Activated CD4-positive, alpha-beta T cell treated with anti-CD3 and anti-CD28 coated beads for 1 hour (primary cell): ENCODE results near the gene SMAD7.
A peak's percentile ranks its signal among the peaks of the same experiment; 100 is the strongest.

Experiments
- DNase-seq: peaks from one replicate; pipeline ENCODE4 v3.0.0-alpha.2; 2020

SMAD7 gene

DNA sequence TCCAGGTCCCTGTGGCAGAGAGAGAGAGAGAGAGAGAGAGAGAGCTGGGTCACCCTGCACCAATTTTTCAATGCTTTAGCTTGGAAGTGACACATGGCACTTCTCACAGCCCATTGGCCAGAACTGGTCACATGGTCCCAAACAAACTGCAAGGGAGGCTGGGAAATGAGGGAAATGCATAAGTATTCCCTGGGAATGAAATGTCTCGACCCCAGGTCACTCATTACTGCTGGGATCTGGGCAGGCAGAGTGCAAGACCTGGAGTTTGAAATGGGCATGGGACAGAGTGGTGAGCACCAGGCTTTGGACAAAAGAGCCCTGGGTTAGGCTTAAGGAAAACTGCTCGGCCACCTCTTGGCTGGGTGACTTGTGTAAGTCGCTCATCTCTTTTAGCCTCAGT, 37.0 kb downstream of the SMAD7 start:
- DNase-seq = no peak

- DNase-seq = peak; percentile 31
Observed at GRCh38 chr18:48913201-48913600, 37.6 kb downstream of the SMAD7 start.

DNA sequence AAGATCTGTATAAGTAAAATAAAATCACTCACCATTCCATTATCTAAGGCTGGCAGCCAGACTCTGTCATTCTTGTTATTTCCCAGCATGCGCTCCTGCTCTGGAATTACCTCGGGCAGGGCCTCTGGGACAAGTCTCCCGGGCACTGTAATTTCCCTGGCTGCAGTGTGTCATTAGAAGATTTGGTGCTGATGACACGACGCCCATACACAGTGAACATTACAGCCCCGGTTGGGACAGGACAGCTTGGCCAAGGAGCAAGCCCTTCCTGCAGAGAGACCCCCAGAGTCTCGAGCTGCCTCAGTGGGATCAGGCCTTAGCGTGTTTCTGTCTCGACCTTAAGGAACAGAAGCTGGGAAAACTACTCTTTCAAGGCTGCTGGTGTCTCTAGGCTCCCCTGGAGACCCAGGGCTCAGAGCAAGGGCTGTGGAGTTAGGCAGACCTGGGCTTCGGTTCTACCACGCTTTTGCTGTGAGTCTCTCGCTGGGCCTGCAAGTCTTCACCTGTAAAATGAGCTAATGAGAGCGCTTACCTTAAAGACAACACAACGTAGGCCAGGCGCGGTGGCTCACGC, 39.7 kb downstream of the SMAD7 start:
- no peak for DNase-seq

DNA sequence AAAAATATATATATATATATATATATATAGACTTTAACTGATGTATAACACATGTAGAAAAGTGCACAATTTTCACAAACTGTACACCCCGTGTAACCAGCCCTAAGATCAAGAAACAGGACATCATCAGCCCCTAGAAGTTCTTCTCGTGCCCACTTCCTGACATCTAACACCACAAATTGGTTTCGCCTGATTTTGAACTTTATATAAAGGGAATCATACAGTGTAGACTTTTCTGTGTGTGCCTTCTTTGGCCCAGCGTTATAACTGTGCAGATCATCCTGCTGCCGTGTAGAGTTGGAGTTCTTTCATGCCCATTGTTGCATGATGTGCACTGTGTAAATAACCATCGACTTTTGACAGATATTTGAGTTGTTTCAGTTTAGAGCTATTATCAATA, 41.0 kb downstream of the SMAD7 start:
- DNase-seq = no peak

- no peak for DNase-seq
Observed at GRCh38 chr18:48908916-48909315, 41.8 kb downstream of the SMAD7 start.

GRCh38 chr18:48905513-48905912, 45.3 kb downstream of the SMAD7 start:
- no peak for DNase-seq

- DNase-seq = no peak
Observed at GRCh38 chr18:48904847-48905394, 45.8 kb downstream of the SMAD7 start.

DNA sequence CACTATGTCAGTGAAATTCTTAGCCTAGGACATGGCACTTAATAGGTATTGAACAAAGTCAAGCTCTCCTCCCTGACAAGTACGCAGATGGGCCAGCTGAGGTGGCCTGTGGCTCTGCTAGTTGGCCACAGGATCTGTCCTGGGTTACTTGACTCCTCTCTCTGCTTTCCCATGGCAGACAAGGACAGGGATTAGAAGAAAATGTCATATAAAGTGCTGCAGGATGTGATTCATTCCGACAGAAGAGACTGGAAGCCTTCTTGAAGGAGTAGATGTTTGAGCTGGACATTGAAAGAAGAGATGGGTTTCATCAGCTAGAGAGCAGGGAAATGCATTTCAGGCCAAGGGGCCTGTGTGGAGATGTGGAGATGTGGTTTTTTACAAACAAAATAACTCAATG, 46.7 kb downstream of the SMAD7 start:
- DNase-seq = no peak

DNA sequence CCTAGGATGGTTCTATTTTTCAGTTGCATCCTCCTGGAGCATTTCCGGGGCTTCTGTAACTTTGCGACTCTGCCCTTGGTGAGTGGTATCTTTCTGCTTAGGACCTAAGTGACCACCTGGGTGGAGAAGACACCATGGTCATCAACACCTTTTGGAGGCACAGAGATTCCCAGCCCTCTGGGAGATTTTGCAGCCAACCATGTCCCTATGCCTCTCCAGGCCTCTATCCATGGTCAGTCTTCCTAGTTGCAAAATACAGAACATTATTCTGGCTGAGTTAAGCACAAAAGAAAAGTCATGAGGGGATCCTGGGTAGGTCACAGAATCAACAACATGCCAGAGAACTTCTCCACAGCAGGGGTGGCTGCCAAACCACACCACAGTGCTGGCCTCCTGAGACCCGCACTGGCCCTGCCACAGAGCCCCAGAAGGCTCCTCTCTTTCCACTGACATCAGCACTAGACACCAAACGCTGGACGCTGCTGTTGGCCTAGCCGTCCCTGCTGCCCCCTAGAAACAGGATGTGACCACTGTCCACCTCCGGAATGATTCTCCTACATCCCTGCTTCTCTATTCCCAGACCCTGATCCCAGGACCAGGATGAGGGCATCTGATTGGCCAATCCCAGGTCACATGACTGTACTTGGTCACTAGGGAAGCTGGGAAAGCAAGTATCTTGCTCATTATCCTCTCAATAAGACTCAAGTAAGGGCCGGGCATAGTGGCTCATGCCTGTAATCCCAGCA, 47.7 kb downstream of the SMAD7 start:
- no peak for DNase-seq

GRCh38 chr18:48902023-48902855, 48.5 kb downstream of the SMAD7 start:
- DNase-seq = no peak

DNA sequence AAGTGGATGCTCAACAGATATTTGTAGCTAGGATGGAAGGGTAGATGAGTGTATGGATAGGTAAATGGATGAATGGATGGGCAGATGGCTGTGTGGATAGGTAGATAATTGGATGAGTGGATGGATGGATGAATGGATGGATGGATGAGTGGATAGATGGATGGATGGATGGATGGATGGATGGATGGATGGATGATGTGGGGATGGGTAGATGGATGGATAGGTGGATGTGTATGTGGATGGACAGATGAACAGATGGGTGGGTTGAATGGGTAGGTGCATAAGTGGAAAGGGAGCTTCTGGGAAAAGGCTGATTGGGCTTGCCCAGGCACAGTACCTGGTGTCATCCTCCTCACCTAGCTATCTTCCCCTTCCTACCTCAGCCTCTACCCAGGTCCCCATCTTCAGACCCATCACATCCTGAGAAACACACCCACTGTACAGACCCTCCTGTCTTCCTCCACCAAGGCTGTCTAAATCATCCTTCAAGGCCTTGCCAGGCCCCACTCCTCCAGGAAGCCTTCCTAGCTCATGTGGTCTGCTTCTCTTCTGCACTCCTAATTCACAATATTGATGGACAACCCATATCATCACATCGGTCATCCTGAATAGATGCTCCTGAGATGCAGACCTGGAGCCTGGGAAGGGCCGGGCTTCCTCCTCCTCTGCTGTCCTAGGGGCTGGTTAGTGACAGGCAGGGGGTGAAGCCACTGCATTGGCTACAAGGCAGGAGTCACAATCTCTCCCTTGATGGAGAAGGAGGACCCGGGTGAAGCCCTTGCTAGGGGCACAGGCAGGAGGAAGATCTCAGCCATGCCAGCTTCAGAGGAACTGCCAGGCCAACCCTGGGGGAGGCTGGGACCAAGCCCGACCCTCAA, 49.4 kb downstream of the SMAD7 start:
- DNase-seq = no peak

DNA sequence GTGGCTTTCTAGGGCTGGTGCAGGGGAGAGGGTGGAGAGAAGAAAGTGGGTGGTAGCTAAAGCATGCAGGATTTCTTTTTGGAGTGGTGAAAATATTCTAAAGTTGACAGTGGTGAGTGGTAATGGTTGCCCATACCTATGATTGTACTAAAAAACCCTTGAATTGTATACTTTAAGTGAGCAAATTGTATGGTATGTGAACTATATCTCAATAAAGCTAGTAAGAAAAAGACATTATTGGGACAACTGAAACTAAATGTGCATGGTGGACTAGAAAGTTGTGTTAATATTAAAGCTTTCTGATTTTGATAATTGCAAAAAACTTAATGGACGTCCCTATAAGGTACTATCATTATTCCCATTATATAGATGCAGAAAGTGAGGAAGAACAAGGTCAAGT, 50.3 kb downstream of the SMAD7 start:
- DNase-seq = no peak

- no peak for DNase-seq
Observed at GRCh38 chr18:48899558-48900174, 51.1 kb downstream of the SMAD7 start.

DNA sequence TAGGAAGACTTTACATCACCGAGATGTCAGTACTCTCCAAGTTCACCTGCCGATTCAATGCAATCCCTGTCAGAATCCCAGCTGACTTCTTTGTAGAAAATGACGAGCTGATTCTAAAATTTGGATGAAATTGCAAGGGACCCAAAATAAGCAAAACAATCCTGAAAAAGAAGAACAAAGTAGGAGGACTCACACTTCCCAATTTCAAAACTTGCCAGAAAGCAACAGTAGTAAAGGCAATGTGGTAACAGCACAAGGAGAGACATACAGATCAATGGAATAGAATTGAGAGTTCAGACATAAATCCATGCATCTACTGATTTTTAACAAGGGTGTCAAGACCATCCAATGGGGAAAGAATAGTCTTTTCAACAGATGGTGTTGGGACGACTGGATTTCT, 52.2 kb downstream of the SMAD7 start:
- DNase-seq = no peak

GRCh38 chr18:48897531-48897930, 53.2 kb downstream of the SMAD7 start:
- no peak for DNase-seq

GRCh38 chr18:48896875-48897511, 53.8 kb downstream of the SMAD7 start:
- no peak for DNase-seq

GRCh38 chr18:48896326-48896874, 54.4 kb downstream of the SMAD7 start:
- no peak for DNase-seq

DNA sequence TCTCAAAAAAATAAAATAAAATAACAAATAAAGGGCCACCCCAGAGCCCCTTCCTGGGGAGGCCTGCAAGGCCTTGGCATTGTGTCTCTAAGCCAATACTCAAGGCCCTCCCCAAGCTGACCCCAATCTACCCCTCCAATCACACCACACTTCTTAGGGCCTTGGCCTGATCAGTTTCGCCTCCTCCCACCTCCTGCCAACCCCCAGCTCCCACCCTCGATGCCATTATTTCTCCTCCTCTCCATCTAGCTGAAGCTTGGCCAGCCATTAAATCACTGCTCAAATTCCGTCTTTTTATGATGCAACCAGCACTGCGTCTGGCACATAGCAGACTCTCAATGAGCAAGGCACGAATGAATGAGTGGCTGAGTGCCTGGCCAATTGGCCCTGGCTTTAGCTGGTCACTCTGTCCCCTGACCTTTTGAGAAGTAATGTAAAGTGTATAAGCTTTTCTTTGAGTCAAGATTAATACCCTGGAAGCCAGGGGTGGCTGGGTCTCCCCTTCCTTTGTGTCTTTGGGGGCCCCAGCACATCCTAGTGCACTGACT, 55.9 kb downstream of the SMAD7 start:
- DNase-seq = no peak

DNA sequence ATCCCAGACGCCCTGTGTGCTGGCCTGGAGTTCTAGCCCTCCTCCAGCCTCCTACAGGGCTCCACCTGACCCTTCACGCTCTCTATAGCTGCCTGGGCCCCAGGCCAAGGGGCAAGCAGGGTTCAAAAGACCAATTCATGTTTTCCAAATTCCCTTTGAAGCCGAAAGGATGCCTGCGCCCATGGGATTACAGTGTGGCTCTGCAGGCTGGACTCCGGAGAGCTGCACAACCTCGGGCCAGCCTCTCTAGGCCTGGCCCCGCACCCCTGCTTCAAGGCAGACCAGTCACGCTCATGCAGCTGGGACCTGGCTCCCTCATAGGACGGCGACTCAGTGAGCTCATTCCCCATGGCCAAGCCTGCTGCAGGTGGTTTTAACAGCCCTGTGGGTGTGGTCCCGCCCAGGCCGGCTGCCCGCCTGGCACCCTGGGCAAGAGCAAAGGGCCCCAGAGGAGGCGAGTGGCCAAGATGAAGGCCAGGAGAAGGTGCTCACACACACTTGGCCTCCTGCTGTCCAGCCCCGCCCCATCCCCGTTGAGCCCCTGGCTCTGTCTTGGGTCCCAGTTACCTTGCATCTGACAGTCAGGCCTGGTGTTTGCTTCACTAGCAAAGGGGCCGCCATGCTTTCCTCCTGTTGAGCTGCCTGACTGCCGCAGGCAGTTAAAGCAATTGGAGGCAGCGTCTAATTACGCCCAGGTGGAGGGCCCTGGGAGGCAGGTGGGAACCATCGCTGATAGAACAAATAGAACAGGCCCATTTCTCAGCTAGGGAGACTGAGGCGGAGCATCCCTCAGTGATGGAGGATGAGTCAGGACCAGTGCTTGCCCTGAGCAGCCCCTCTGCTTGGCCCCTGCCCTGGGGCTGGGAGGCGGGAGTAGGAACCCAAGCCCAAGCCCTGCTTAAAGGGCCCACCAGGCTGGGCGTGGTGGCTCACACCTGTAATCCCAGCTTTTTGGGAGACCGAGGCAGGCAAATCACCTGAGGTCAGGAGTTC, 56.9 kb downstream of the SMAD7 start:
- no peak for DNase-seq
